ENCODE data around the gene TBX15. TPM values are rescaled to one million over a fixed set of nuclear protein-coding genes. Genes with fewer than 3 reads are reported as not detected.

TBX15 gene
- total and polyA plus RNA-seq, 4 experiments from 2014 or later: 0.05 TPM; not detected in 3

DNA sequence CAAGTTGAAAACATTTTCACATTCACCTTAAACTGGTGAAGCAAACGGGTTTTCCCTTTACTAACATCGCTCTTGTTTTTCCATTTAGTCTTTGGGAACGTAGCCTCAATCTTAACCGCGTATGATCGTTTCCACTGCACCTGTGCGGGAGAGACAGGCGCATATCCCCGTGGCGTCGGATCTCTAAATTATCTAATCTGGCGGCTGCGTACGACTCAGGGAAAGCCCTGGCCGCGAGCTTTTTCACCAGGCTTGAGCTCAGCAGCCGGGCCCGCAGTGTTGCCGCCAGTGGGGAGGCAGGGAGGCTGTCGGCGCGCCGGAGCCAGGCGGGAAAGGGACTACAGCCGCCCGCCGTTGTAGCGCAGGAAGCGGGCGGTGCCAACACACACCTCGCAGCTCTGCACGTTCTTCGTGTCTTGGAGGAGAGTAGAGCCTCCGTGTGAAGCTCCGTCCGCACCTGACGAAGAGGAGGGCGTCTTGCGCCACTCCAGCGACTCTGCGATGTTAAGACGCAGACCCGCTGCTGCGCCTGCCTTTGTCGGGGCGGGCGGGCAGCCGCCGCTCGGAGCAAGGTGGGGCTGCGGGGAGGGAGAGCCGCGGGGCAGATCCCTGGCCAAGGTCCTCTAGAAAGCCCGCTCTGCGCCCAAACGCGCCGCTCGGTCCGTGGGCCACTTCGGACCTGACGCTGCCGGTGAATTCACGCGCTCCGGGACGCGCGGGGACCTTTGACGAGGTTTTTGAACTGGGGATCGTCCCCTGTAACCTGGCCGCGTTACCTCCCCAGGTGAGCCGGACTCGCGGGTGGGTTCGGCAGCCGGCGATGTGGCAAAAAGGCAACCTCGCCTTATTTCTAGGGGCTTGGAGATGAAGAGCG lies 18.5 kb upstream of the TBX15 start:
- H3K27me3 Mint-ChIP-seq: peaks cover 65% of the 10 kb centered on the region in 2 donors
- no peak for DNase-seq
- H3K4me1 Mint-ChIP-seq: peaks cover 6 to 25% (median 15%) of the 10 kb centered on the region in 4 donors
- peak overlapping the region in 1 of 8 donors; percentile 20 for H3K4me3 Mint-ChIP-seq
- CTCF ChIA-PET (ENCODE audit: partially characterized antibody): interaction anchor here (1.0 kb wide), 1 partner anchor 270 kb away, joined by 4 read pairs; no protein-coding TSS in a partner anchor
- no peaks in the 10 kb centered on the region for H3K9me3 ChIP-seq (ENCODE audit: control insufficient read depth in 1 of 2, low read length in 2 of 2)
- H3K36me3 ChIP-seq (ENCODE audit: insufficient read depth, low read length): no peaks in the 10 kb centered on the region
- intact Hi-C loops (cut with micrococcal nuclease): no loop called here
- no peak overlapping the region for H3K27ac ChIP-seq (ENCODE audit: low read depth, low read length)
- peaks cover 3 to 9% of the 10 kb centered on the region in 2 donors for H3K36me3 Mint-ChIP-seq
- H3K4me1 ChIP-seq (ENCODE audit: insufficient read depth, low read length): peaks cover 10% of the 10 kb centered on the region
- H3K27me3 ChIP-seq (ENCODE audit: insufficient read depth, low read length): peaks cover 44% of the 10 kb centered on the region
- H3K9me3 Mint-ChIP-seq: peaks cover 4 to 65% (median 42%) of the 10 kb centered on the region in 8 donors
- no peak overlapping the region for H3K4me3 ChIP-seq (ENCODE audit: low read length in 2 of 2)
- H3K27ac Mint-ChIP-seq: peak overlapping the region in 1 of 7 donors; percentile 28
- POLR2A ChIA-PET (ENCODE audit: partially characterized antibody): no interaction called here

DNA sequence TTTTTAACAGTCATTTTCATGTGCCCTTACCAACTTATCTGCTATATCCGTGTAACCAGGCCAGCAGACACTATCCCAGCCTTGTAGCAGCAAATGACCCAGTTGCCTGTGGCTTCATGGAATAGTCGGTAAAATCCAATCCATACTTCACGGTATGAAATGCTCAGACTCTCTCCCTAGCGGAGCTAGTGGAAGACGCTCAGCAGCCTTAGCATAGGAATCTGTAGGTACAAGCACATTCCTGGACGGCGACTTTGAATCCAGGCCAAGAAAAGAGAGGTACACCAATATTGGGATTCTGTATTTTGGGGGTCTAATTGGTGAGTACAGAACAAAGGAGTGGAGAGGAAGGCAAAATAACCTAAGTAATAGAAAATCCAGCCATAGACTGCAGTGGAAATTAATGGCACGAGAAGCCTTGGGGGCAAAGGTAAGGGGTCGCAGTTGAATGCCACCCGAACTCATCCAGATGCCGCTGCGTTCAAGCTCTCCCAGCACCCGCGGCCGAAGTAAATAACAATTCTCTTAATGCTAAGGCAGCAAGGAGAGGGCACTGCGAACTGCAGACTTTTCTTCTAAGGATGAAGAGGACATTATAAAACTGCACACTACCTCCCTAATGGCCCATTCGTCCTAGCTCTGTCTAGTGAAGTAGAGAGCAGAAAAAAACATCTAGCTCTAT lies 17.7 kb upstream of the TBX15 start:
- Mint-ChIP-seq H3K36me3 (peaks cover 3 to 9% of the 10 kb centered on the region in 2 donors), H3K4me1 (peaks cover 6 to 29% (median 15%) of the 10 kb centered on the region in 4 donors), H3K27me3 (peaks cover 66 to 67% of the 10 kb centered on the region in 2 donors), H3K27ac (peak overlapping the region in 1 of 7 donors; percentile 28), H3K4me3 (peak overlapping the region in 1 of 8 donors; percentile 50), H3K9me3 (peaks cover 4 to 62% (median 39%) of the 10 kb centered on the region in 8 donors)
- peaks cover 44% of the 10 kb centered on the region for H3K27me3 ChIP-seq (ENCODE audit: insufficient read depth, low read length)
- H3K4me3 ChIP-seq (ENCODE audit: low read length in 2 of 2): no peak overlapping the region
- DNase-seq: no peak
- ChIA-PET CTCF (ENCODE audit: partially characterized antibody) (interaction anchor here (1.0 kb wide), 1 partner anchor 271 kb away, joined by 4 read pairs; no protein-coding TSS in a partner anchor), POLR2A (ENCODE audit: partially characterized antibody) (no interaction called here)
- no peaks in the 10 kb centered on the region for H3K36me3 ChIP-seq (ENCODE audit: insufficient read depth, low read length)
- peaks cover 10% of the 10 kb centered on the region for H3K4me1 ChIP-seq (ENCODE audit: insufficient read depth, low read length)
- intact Hi-C loops (cut with micrococcal nuclease): no loop called here
- no peaks in the 10 kb centered on the region for H3K9me3 ChIP-seq (ENCODE audit: control insufficient read depth in 1 of 2, low read length in 2 of 2)
- no peak overlapping the region for H3K27ac ChIP-seq (ENCODE audit: low read depth, low read length)

DNA sequence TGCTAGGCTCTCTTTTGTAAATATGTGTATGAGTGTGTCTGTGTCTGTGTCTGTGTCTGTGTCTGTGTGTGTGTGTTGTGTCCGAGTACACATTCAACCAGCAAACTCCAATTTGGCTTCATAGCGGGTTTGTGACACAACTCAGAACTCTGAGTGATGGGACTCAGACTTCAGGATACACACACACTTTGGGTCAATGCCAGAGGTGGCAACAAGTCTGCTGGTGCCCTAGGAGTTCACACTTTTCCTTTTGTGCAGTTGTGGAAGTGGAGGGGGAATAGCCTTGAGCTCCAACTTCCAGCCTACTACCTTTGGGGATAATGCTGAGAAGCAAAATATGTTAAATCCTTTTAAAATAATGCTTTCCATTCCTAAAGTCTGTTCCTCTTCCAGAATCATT lies 16.6 kb upstream of the TBX15 start:
- no peak overlapping the region for H3K4me3 Mint-ChIP-seq
- peaks cover 3 to 9% of the 10 kb centered on the region in 2 donors for H3K36me3 Mint-ChIP-seq
- H3K9me3 Mint-ChIP-seq: peaks cover 4 to 57% (median 39%) of the 10 kb centered on the region in 8 donors
- Histone ChIP-seq H3K9me3 (ENCODE audit: control insufficient read depth in 1 of 2, low read length in 2 of 2) (no peaks in the 10 kb centered on the region), H3K4me3 (ENCODE audit: low read length in 2 of 2) (no peak overlapping the region), H3K36me3 (ENCODE audit: insufficient read depth, low read length) (no peaks in the 10 kb centered on the region), H3K4me1 (ENCODE audit: insufficient read depth, low read length) (peaks cover 10% of the 10 kb centered on the region), H3K27me3 (ENCODE audit: insufficient read depth, low read length) (peaks cover 44% of the 10 kb centered on the region), H3K27ac (ENCODE audit: low read depth, low read length) (no peak overlapping the region)
- DNase-seq: no peak
- ChIA-PET CTCF (ENCODE audit: partially characterized antibody) (no interaction called here), POLR2A (ENCODE audit: partially characterized antibody) (no interaction called here)
- intact Hi-C loops (cut with micrococcal nuclease): no loop called here
- H3K27me3 Mint-ChIP-seq: peaks cover 66% of the 10 kb centered on the region in 2 donors
- H3K4me1 Mint-ChIP-seq: peaks cover 9 to 38% (median 15%) of the 10 kb centered on the region in 4 donors
- no peak overlapping the region for H3K27ac Mint-ChIP-seq

DNA sequence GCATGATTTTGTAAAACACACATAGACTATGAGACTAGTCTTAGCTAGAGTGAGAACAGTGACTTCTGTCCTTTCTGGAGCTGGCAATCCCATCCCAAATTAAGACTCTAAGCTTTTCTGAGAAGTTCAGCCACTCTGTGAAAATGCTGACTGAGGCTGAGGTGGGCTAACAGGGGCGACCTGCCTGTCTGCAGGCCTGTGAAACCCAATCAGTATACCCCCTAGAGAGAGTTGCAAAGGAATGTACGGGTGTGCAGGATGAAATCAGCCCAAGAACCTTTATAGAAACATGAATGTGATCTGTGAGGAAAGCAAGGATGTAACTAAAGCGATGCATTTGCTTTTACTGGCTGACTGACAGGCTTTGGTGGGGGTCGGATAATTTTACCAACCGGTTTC lies 16.0 kb upstream of the TBX15 start:
- no peaks in the 10 kb centered on the region for H3K9me3 ChIP-seq (ENCODE audit: control insufficient read depth in 1 of 2, low read length in 2 of 2)
- H3K27me3 Mint-ChIP-seq: peaks cover 68 to 70% of the 10 kb centered on the region in 2 donors
- DNase-seq: no peak
- peaks cover 47% of the 10 kb centered on the region for H3K27me3 ChIP-seq (ENCODE audit: insufficient read depth, low read length)
- H3K4me1 ChIP-seq (ENCODE audit: insufficient read depth, low read length): peaks cover 10% of the 10 kb centered on the region
- H3K9me3 Mint-ChIP-seq: peaks cover 4 to 54% (median 38%) of the 10 kb centered on the region in 8 donors
- no peak overlapping the region for H3K4me3 ChIP-seq (ENCODE audit: low read length in 2 of 2)
- intact Hi-C loops (cut with micrococcal nuclease): no loop called here
- no peak overlapping the region for H3K27ac Mint-ChIP-seq
- H3K36me3 Mint-ChIP-seq: peaks cover 3 to 9% of the 10 kb centered on the region in 2 donors
- H3K4me3 Mint-ChIP-seq: no peak overlapping the region
- H3K4me1 Mint-ChIP-seq: peaks cover 10 to 34% (median 15%) of the 10 kb centered on the region in 4 donors
- CTCF ChIA-PET (ENCODE audit: partially characterized antibody): no interaction called here
- POLR2A ChIA-PET (ENCODE audit: partially characterized antibody): no interaction called here
- H3K27ac ChIP-seq (ENCODE audit: low read depth, low read length): no peak overlapping the region
- H3K36me3 ChIP-seq (ENCODE audit: insufficient read depth, low read length): no peaks in the 10 kb centered on the region

DNA sequence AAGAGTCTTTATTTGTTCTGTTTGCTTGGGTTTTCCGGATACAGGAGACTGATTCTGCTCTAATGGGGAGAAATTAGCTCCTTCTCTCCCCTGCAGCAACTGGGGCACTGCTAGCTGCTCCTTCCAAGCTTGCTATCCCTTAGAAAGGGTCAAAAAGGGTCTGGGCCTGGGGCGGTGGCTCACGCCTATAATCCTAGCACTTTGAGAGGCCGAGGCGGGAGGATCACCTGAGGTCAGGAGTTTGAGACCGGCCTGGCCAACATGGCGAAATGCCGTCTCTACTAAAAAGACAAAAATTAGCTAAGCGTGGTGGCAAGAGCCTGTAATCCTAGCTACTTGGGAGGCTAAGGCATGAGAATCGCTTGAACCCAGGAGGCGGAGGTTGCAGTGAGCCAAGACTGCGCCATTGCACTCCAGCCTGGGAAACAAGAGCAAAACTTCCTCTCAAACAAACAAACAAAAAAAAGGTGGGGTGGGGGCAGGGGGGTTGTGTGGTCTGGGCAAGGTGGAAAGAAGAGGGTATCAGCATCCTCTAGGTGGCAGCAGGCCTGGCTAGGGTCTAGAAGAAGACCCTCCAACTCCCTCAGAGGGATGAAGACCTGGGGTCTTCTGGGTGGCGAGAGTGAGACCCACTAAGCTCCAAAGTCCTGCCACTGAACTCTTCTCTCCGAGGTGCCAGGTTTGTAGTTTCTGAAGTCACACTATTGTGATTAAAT lies 15.4 kb upstream of the TBX15 start:
- peaks cover 67 to 68% of the 10 kb centered on the region in 2 donors for H3K27me3 Mint-ChIP-seq
- H3K9me3 Mint-ChIP-seq: peaks cover 4 to 49% (median 34%) of the 10 kb centered on the region in 8 donors
- Histone ChIP-seq H3K4me1 (ENCODE audit: insufficient read depth, low read length) (peaks cover 8% of the 10 kb centered on the region), H3K27me3 (ENCODE audit: insufficient read depth, low read length) (peaks cover 46% of the 10 kb centered on the region), H3K27ac (ENCODE audit: low read depth, low read length) (no peak overlapping the region), H3K36me3 (ENCODE audit: insufficient read depth, low read length) (no peaks in the 10 kb centered on the region), H3K4me3 (ENCODE audit: low read length in 2 of 2) (no peak overlapping the region), H3K9me3 (ENCODE audit: control insufficient read depth in 1 of 2, low read length in 2 of 2) (no peaks in the 10 kb centered on the region)
- intact Hi-C loops (cut with micrococcal nuclease): no loop called here
- no peak for DNase-seq
- ChIA-PET POLR2A (ENCODE audit: partially characterized antibody) (no interaction called here), CTCF (ENCODE audit: partially characterized antibody) (no interaction called here)
- no peak overlapping the region for H3K27ac Mint-ChIP-seq
- peaks cover 3 to 9% of the 10 kb centered on the region in 2 donors for H3K36me3 Mint-ChIP-seq
- H3K4me1 Mint-ChIP-seq: peaks cover 7 to 29% (median 10%) of the 10 kb centered on the region in 4 donors
- H3K4me3 Mint-ChIP-seq: no peak overlapping the region

DNA sequence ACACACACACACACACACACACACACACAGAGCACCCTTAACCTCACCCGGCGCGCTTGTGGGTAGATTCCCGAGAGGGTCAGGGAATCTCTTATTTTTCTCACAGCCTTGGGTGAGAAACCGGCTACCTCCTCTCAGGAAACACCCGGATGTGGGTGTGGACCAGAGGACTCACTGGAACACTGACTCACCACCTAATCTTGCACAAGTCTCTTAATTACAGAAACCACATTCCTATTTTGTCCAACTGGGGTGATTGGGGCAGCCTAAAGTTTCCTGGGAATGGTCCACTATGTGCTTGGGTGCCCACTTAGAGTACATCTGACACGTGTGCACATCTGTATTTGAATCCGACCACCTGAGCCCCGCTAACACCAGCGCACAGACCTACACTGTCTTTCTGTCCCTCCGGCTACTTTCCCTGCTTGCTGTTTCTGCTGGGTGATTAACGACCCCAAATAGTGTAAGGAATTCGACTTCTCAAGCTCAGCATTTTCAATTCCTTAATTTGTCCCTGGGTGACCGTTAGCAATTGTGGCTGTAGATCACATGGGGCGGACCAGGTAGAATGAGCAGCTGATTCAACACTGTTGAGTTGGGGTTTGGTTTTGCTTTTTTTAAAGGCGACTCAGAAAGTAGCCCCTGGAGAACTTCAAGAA lies 14.0 kb upstream of the TBX15 start:
- intact Hi-C loops (cut with micrococcal nuclease): no loop called here
- CTCF ChIA-PET (ENCODE audit: partially characterized antibody): no interaction called here
- Histone ChIP-seq H3K27ac (ENCODE audit: low read depth, low read length) (no peak overlapping the region), H3K27me3 (ENCODE audit: insufficient read depth, low read length) (peaks cover 40% of the 10 kb centered on the region), H3K36me3 (ENCODE audit: insufficient read depth, low read length) (no peaks in the 10 kb centered on the region), H3K9me3 (ENCODE audit: control insufficient read depth in 1 of 2, low read length in 2 of 2) (no peaks in the 10 kb centered on the region), H3K4me1 (ENCODE audit: insufficient read depth, low read length) (no peaks in the 10 kb centered on the region), H3K4me3 (ENCODE audit: low read length in 2 of 2) (no peak overlapping the region)
- Mint-ChIP-seq H3K4me1 (peaks cover 5 to 25% (median 6%) of the 10 kb centered on the region in 4 donors), H3K27me3 (peaks cover 70 to 73% of the 10 kb centered on the region in 2 donors), H3K36me3 (peaks cover 3 to 9% of the 10 kb centered on the region in 2 donors), H3K4me3 (peak overlapping the region in 1 of 8 donors; percentile 55), H3K9me3 (peaks cover 4 to 54% (median 32%) of the 10 kb centered on the region in 8 donors), H3K27ac (peak overlapping the region in 1 of 7 donors; percentile 69)
- no peak for DNase-seq
- POLR2A ChIA-PET (ENCODE audit: partially characterized antibody): no interaction called here
